RWPE2 (cell line): ENCODE results near the gene G6PD.

Experiments used
- ATAC-seq: fragments of 200-7000 bp; cut with Tn5 transposase; 3 replicates; pipeline ENCODE4 v1.9.1; 2021; ENCODE audit warnings: low read depth
- DNase-seq: peaks from one replicate; pipeline ENCODE4 v3.0.0-alpha.2; 2020; ENCODE audit warnings: low spot score
- H3K27ac ChIP-seq: fragments of 450-650 bp; 2 replicates; pipeline ENCODE4 v1.5.1; 2017; ENCODE audit warnings: mild to moderate bottlenecking; ENCODE audit not compliant: poor library complexity, severe bottlenecking
- H3K27me3 ChIP-seq: fragments of 250-450 bp; sonication (Bioruptor Pico); 2 replicates; pipeline ENCODE4 v1.5.1; 2021; ENCODE audit warnings: mild to moderate bottlenecking, moderate library complexity; ENCODE audit not compliant: insufficient read depth, poor library complexity, severe bottlenecking
- H3K36me3 ChIP-seq: fragments of 250-450 bp; sonication (Bioruptor Pico); 2 replicates; pipeline ENCODE4 v1.5.1; 2020; ENCODE audit warnings: low read depth, mild to moderate bottlenecking, moderate library complexity
- H3K4me1 ChIP-seq: fragments of 250-450 bp; sonication (Bioruptor Pico); 2 replicates; pipeline ENCODE4 v1.5.1; 2021; ENCODE audit warnings: mild to moderate bottlenecking, moderate library complexity; ENCODE audit not compliant: insufficient read depth, poor library complexity, severe bottlenecking
- H3K4me3 ChIP-seq: fragments of 250-450 bp; sonication (Bioruptor Pico); 2 replicates; pipeline ENCODE4 v1.5.1; 2021; ENCODE audit warnings: mild to moderate bottlenecking, moderate library complexity; ENCODE audit not compliant: severe bottlenecking
- H3K9me3 ChIP-seq: fragments of 250-450 bp; sonication (Bioruptor Pico); 2 replicates; pipeline ENCODE4 v1.5.1; 2021; ENCODE audit warnings: mild to moderate bottlenecking, moderate library complexity; ENCODE audit not compliant: severe bottlenecking
- TF ChIP-seq, protein P1 (sequence below): fragments of 450-650 bp; IDR thresholded peaks from one replicate; pipeline ENCODE4 v1.5.1; 2017; ENCODE audit warnings: mild to moderate bottlenecking, moderate library complexity; ENCODE audit not compliant: poor library complexity, severe bottlenecking

Gene G6PD

DNA sequence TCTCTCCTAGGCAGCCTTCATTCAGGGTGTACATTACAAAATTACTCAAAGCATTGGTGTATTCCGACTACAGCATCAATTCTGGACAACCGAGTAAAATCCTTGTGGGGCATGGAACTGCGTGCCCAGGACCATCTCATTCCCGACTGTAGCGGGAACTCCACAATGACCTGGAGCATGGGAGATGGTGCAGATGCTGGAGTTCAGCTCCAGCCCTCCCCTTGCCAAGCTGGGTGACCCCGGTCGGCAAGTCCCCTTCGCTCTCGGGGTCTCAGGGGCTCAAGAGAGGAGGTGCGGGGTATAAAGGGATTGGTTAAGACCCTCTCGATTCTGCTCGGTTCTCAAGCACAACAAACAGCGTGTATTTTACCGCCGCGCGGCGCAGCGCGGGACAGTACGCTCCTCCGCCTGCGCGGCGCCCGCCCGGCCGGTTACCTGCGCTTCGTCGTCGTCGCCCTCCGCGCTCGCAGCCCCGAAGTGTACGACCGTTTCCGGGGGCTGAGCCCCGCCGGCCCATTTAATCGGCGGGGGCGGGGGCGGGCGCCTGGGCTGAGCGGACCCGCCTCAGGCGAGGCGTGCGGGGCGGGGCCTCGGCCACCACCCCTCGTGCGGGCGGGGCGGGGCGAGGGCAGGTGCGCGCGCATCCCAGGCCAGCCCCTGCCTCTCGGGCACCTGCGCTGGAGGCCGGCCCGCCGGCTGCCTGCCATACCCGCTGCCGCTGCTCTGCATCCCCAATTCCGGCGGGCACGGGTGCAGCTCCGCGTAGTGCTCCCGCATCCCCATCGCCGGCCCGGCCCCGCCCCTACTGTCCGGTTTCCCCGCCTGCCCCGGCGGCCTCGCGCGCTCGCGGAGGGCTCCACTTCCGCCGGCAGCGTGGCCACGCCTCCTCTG is at the start of gene G6PD:
Gene G6PD, minus strand, starts transcription at position 493 of the 891 bp plus-strand sequence. CDS start 691 bp downstream, outside the sequence.
- no peak for DNase-seq

DNA sequence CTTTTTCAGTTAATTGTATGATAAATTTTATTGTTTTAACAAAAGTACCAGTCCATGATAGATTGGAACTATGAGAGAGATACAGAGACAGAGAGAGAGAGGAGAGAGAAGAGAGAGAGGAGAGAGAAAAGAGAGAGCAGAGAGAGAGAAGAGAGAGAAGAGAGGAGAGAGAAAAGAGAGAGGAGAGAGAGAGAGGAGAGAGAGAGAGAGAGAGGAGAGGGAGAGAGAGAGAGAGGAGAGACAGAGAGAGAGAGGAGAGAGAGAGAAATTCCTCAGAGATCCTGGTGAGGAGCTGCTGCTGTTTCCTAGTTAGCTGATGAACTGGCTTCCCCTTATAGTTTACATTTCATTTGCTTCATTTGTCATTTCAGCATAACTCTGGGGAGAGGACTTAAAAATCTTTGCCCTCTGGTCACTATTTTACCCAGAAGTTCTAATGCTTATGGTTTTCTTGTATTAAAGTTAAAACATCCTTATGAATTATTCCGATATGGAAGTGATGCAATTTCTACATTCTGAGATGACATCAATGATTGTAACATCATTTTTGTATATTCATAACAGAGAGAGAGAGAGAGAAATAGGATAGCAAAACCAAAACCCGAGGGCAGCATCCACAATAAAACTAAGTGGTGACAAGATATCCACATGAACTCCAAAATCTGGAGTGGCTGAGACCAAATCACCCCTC is 49.1 kb upstream of the G6PD start:
- ATAC-seq (no peak), DNase-seq (no peak)
- H3K36me3 ChIP-seq = no peaks in the 10 kb centered on the region
- H3K4me1 ChIP-seq = peaks cover 26% of the 10 kb centered on the region
- no peak overlapping the region for H3K4me3 ChIP-seq
- no peaks in the 10 kb centered on the region for H3K27me3 ChIP-seq
- H3K9me3 ChIP-seq = no peaks in the 10 kb centered on the region
- H3K27ac ChIP-seq = peak overlapping the region; percentile 91
- TF ChIP-seq, protein P1, sequence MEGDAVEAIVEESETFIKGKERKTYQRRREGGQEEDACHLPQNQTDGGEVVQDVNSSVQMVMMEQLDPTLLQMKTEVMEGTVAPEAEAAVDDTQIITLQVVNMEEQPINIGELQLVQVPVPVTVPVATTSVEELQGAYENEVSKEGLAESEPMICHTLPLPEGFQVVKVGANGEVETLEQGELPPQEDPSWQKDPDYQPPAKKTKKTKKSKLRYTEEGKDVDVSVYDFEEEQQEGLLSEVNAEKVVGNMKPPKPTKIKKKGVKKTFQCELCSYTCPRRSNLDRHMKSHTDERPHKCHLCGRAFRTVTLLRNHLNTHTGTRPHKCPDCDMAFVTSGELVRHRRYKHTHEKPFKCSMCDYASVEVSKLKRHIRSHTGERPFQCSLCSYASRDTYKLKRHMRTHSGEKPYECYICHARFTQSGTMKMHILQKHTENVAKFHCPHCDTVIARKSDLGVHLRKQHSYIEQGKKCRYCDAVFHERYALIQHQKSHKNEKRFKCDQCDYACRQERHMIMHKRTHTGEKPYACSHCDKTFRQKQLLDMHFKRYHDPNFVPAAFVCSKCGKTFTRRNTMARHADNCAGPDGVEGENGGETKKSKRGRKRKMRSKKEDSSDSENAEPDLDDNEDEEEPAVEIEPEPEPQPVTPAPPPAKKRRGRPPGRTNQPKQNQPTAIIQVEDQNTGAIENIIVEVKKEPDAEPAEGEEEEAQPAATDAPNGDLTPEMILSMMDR = no peak

More for the DNA sequence above, at the start of gene G6PD:
- Histone ChIP-seq H3K36me3 (peaks cover 18% of the 10 kb centered on the region), H3K4me1 (peaks cover 15% of the 10 kb centered on the region), H3K27ac (peak within 1 kb of the TSS; percentile 88), H3K4me3 (peak within 1 kb of the TSS; percentile 87), H3K27me3 (no peaks in the 10 kb centered on the region), H3K9me3 (no peaks in the 10 kb centered on the region)
- ATAC-seq = peak; percentile 40
- TF ChIP-seq, protein P1 = no peak

DNA sequence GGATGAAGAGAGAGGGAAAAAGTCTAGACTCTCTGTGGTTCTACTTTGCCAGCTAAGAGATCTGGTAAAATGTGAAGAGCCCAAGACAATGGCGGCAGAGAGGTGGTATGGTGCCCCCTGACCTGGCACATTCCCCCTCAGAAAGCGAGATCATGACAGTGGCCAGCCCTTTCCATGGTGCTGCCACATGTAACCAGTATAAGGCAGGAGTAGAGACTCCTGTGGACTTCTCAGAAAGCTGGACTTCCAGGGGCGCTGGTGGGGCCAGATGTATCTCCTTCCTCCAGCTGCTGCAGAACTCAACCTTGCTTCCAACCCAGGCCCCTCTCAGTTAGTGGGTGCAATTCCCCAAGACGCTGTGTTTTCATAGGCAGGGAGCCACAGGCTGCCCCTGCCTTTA is 47.8 kb upstream of the G6PD start:
- Histone ChIP-seq H3K36me3 (no peaks in the 10 kb centered on the region), H3K4me1 (peaks cover 17% of the 10 kb centered on the region), H3K4me3 (no peak overlapping the region), H3K27ac (no peak overlapping the region), H3K27me3 (no peaks in the 10 kb centered on the region), H3K9me3 (no peaks in the 10 kb centered on the region)
- DNase-seq (no peak), ATAC-seq (no peak)
- TF ChIP-seq, protein P1 = no peak

DNA sequence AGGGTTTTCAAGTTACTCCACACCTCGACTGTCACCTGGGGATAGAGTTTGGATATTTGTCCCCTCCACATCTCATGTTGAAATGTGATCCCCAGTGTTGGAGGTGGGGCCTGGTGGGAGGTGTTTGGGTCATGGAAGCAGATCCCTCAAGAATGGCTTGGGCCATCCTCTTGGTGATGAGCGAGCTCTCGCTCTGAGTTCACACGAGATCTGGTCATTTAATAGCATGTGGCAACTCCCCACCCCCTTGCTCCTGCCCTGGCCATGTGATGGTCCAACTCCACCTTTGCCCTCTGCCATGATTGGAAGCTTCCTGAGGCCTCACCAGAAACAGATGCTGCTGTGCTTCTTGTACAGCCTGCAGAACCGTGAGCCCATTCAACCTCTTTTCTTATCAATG is 46.6 kb upstream of the G6PD start:
- Histone ChIP-seq H3K4me3 (no peak overlapping the region), H3K27ac (no peak overlapping the region), H3K27me3 (no peaks in the 10 kb centered on the region), H3K4me1 (peaks cover 17% of the 10 kb centered on the region), H3K9me3 (no peaks in the 10 kb centered on the region), H3K36me3 (no peaks in the 10 kb centered on the region)
- TF ChIP-seq, protein P1 = no peak
- no peak for DNase-seq
- ATAC-seq = no peak
